Right cardiac atrium (tissue), 5 donors: ENCODE data around the gene BDKRB2. TPM values are rescaled to one million over a fixed set of nuclear protein-coding genes. Genes with fewer than 3 reads are reported as not detected.

Experiments
- ATAC-seq, 2 donors: fragments of 200-7000 bp; cut with Tn5 transposase; one replicate each; pipeline versions ENCODE4 v1.8.0 to v1.9.1; 2020; ENCODE audit warnings: moderate library complexity in 2 of 2, mild to moderate bottlenecking in 1 of 2
- DNase-seq, 3 donors: peaks; one replicate each; pipeline ENCODE4 v3.0.0-alpha.2; 2020
- H3K27ac ChIP-seq: one replicate; pipeline ENCODE4 v1.5.1; 2013; ENCODE audit warnings: mild to moderate bottlenecking, low read length, control low read depth, moderate library complexity
- H3K27me3 ChIP-seq: one replicate; pipeline ENCODE4 v1.6.1; 2013; ENCODE audit not compliant: control insufficient read depth, insufficient read depth
- H3K4me1 ChIP-seq: one replicate; pipeline ENCODE4 v1.6.1; 2013; ENCODE audit warnings: low read length; ENCODE audit not compliant: control insufficient read depth, insufficient read depth
- H3K4me3 ChIP-seq: one replicate; pipeline ENCODE4 v1.5.1; 2013; ENCODE audit warnings: low read length, control low read depth
- H3K9me3 ChIP-seq: one replicate; pipeline ENCODE4 v1.6.1; 2013; ENCODE audit warnings: low read length; ENCODE audit not compliant: control insufficient read depth
- WGBS: extraction: QIAGEN DNeasy Blood & Tissue Kit; methylation state at CpG from one replicate; pipeline ENCODE4 v1.1.7; 2013; 5-methylcytosine and 5-hydroxymethylcytosine counted together
- intact Hi-C, 4 donors: fragments of 100-400 bp; cut with DNase I; formaldehyde crosslinking; loops; one replicate each; pipeline versions ENCODE4 v1.11.0 to v1.14.0; 2022 to 2023
- polyA plus RNA-seq: library from polyadenylated mRNA; stranded (reverse); fragments of 200-250 nt; gene quantifications from one replicate; pipeline ENCODE4 v1.2.3, GENCODE V29; 2013
- total RNA-seq, 4 donors: library from RNA; stranded (reverse); fragmentation: NEBNext Ultra II Directional; extraction: Animal tissue kit (Norgen Biotek cat#: 25700); gene quantifications; one replicate each; pipeline ENCODE4 v1.2.1, GENCODE V29; 2021
- donor health status: healthy with polysubstance abuse.
- donor health status: DM: no; HTN: yes; CAD: no.
- donor health status: DM: no; HTN: no; CAD: no.
- donor health status: DM: no; HTN: yes; CAD: no; lungs with severe emphysema.
- donor health status: DM: yes; HTN: yes; CAD: no.

Gene BDKRB2
- total and polyA plus RNA-seq, 5 donors: 0.23 to 1.2 (median 0.57) TPM

DNA sequence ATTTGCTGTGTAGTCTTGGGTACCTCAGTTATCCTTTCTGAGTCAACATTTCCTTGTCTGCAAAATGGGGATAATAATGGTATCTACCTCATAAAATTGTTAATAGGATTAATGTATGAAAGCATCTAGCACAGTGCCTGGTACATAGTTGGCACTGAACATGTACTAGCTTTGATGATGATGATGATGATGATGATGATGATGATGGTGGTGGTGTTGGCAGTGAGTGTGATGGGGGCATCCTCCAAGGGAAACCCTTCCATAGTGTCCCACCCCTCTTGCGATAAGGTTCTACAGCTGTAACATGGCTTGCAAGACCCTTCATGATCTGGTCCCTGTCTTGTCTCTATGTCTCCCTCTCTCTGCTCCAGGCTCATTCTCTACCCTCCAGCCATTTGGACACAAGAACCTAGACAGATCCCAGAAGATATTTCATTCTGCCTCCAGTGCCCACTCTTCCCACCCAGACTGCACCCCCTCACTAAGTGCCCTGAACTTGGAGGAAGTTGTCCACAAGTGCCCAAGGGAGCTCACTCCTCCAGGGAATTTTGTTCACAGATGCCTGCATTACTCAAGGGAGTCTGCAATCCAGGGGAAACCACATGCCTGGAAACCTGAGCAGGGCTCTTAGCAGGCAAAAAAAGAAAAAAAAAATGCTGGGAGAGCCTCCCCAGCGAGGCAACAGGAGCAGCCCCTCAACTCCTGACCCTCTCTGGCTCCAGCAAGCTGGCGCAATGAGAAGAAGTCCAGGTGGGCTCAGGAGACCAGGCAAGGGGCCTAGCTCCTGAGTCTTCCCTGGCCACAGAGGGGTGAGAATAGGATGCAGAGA, 41.3 kb downstream of the BDKRB2 start:
- intact Hi-C loops: no loop called here
- Histone ChIP-seq H3K27me3 (no peaks in the 10 kb centered on the region), H3K9me3 (no peaks in the 10 kb centered on the region), H3K4me3 (no peak overlapping the region), H3K4me1 (no peaks in the 10 kb centered on the region), H3K27ac (no peak overlapping the region)
- 89% methylated on average over 3 of the region's 3 CpGs for whole genome bisulfite sequencing
- DNase-seq: no peak
- ATAC-seq: no peak

DNA sequence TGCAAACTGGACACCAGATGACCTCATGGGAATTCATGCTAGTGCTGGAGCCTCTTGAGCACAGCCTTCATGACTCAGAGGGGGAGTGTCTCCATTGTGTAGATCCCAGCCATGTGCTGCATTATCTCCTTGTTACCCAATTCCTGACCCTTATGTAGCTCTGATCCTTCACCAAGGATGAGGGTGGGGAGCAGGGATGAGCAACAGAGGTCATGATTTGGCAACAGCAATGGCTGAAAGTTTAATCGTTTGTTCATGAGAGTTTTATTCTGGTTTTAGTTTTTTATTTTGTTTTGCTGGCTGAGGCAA, 41.9 kb downstream of the BDKRB2 start:
- Histone ChIP-seq H3K27ac (no peak overlapping the region), H3K4me3 (no peak overlapping the region), H3K9me3 (no peaks in the 10 kb centered on the region), H3K4me1 (no peaks in the 10 kb centered on the region), H3K27me3 (no peaks in the 10 kb centered on the region)
- intact Hi-C loops: no loop called here
- ATAC-seq: peak; percentile 35 to 43
- 75% methylated on average over 1 of the region's 1 CpG for WGBS
- DNase-seq: no peak

DNA sequence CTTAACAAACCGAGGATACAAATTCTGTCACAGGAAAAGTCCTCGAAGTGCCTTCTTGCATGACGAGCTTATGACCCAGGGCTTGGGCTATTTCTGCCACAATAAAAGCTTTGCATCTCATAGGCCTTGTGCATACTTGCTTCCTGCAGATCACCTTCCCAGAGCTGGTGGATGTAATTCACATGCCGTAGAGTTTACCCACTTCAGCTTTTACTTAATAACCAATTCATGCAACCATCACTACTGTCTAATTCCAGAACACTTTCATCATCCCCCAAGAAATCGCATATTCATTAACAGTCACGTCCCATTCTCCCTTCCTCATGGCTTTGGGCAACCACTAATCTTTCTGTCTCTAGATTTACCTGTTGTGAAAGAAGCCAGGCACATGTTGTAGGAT, 42.4 kb downstream of the BDKRB2 start:
- Histone ChIP-seq H3K27ac (no peak overlapping the region), H3K27me3 (no peaks in the 10 kb centered on the region), H3K4me1 (no peaks in the 10 kb centered on the region), H3K9me3 (no peaks in the 10 kb centered on the region), H3K4me3 (no peak overlapping the region)
- ATAC-seq (no peak), DNase-seq (no peak)
- intact Hi-C loops: no loop called here
- 92% methylated on average over 6 of the region's 6 CpGs for WGBS

DNA sequence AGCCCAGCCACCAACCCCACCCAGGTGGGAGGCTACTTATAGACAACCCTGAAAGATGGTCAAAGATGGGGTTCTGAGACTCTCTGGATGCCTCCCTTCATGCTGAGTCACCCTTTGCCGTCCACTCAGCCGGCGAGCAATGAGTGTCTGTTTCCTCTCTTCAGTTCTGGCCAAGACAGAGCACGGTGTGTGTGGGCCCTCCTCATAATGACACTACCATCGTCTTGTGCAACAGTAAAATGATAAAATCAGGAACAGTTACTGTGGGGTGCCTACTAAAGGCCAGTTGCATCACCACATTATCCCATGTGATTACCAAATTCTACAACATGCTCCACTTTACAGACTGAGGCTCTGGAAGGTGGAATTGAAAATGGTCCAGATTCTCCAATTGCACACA, 44.4 kb downstream of the BDKRB2 start:
- no peaks in the 10 kb centered on the region for H3K9me3 ChIP-seq
- ATAC-seq (peak in 1 of 2 donors; percentile 14), DNase-seq (no peak)
- no peaks in the 10 kb centered on the region for H3K27me3 ChIP-seq
- H3K4me3 ChIP-seq: no peak overlapping the region
- no peak overlapping the region for H3K27ac ChIP-seq
- 43% methylated on average over 5 of the region's 5 CpGs for WGBS
- intact Hi-C loops: no loop called here
- H3K4me1 ChIP-seq: no peaks in the 10 kb centered on the region

DNA sequence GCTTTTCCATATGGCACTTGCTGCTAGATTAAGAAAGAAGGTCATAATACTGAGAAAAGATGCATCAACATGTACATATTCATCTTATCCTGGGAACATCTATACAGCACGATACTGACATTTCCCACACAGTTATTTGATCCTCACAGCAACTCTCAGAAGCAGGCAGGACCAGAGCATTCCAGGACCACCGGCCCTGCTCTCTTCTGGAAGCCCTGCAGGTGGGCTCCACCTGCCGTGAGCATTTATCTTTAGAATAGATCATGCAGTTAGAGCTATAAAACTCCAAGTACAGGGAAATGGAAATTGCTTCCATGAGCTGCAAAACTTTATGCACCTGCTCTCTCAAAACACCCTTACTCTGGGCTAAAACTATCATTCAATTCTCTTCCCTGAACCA, 45.8 kb downstream of the BDKRB2 start:
- H3K27ac ChIP-seq: no peak overlapping the region
- no peaks in the 10 kb centered on the region for H3K27me3 ChIP-seq
- DNase-seq (no peak), ATAC-seq (no peak)
- H3K4me3 ChIP-seq: no peak overlapping the region
- H3K4me1 ChIP-seq: no peaks in the 10 kb centered on the region
- 73% methylated on average over 3 of the region's 3 CpGs for WGBS
- H3K9me3 ChIP-seq: no peaks in the 10 kb centered on the region
- intact Hi-C loops: no loop called here

DNA sequence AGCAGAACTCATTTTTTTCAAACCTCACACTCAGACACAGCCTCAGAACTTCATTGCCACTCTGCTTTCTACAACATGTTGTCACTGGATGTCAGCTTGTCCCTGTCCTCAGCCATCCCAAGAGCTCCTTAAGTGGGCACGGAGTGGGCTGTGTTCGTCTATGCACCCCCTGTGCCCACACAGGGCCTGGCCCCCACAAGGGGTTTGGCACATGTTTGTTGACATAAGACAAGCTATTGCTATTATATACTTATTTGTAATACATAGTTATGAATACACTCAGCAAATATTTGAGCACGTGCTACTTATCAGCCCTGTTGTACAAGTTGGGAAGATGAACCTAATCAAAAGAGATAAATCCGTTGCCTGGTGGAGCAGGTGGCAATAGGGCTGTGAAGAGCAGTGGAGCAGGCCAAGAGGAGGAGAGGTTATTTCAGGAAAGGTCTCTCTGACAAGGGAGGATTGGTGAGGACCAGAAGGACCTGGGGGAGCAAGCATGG, 47.1 kb downstream of the BDKRB2 start:
- H3K9me3 ChIP-seq: no peaks in the 10 kb centered on the region
- no peaks in the 10 kb centered on the region for H3K27me3 ChIP-seq
- ATAC-seq (no peak), DNase-seq (no peak)
- H3K4me1 ChIP-seq: no peaks in the 10 kb centered on the region
- H3K27ac ChIP-seq: no peak overlapping the region
- intact Hi-C loops: no loop called here
- 62% methylated on average over 4 of the region's 4 CpGs for WGBS
- H3K4me3 ChIP-seq: no peak overlapping the region

DNA sequence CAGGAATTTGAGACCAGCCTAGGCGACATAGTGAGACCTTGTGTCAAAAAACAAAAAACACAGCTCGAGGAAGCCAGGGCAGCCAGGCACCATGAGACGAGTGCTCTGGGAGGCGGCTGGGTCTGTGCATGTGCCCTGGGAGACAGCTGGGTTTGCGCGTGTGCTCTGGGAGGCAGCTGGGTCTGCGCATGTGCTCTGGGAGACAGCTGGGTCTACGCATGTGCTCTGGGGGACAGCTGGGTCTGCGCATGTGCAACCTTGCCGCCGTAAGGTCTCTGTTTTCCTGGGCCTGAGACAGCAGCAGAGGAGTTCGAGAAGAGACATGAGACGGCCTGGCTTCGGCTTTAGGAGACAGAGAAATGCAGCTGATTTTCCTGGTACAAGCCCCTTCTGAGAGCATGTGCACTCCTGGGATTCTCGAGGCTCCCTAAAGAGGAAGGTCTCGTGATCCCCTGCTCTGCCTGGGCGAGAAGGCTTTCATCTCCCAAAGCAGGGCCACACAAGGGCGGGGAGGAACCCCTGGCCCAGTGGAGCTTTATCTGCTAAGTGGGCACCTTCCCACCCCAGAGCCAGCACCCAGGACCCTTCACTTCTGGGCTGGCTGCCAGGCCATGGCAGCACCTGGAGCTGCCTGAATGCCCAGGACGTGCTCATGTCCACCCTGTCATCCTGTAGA, 47.8 kb downstream of the BDKRB2 start:
- WGBS: 92% methylated on average over 19 of the region's 19 CpGs
- intact Hi-C loops: no loop called here
- H3K9me3 ChIP-seq: no peaks in the 10 kb centered on the region
- no peaks in the 10 kb centered on the region for H3K4me1 ChIP-seq
- no peak overlapping the region for H3K27ac ChIP-seq
- no peak for DNase-seq
- no peak for ATAC-seq
- H3K27me3 ChIP-seq: no peaks in the 10 kb centered on the region
- H3K4me3 ChIP-seq: no peak overlapping the region

DNA sequence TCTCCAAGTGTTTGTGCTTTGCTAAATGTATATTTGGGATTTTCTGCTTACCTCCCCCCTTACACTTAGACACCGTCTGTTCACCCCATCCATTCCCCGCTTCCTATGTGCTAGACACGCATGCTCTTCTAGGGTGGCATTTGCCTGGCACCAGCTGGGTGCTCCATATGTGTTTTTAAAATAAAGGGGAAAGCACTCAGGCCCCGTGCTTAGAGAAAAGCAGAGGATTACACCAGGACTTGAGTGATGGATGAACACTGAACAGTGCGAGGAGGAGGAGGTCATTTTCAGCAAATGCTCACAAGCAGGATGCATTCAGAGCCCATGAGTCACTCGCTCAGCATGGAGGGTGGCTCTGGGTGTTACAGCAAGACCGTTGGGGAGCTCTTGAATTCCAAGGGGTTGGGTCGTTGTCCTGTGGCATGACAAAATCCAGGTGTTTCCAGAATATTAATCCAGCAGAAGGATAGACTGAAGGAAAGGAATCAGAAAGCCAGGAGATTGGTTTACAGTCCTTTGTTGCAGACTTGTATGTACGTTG, 48.4 kb downstream of the BDKRB2 start:
- Histone ChIP-seq H3K27me3 (no peaks in the 10 kb centered on the region), H3K27ac (no peak overlapping the region), H3K4me1 (no peaks in the 10 kb centered on the region), H3K9me3 (no peaks in the 10 kb centered on the region), H3K4me3 (no peak overlapping the region)
- ATAC-seq: no peak
- intact Hi-C loops: no loop called here
- DNase-seq: no peak
- 64% methylated on average over 9 of the region's 9 CpGs for WGBS

DNA sequence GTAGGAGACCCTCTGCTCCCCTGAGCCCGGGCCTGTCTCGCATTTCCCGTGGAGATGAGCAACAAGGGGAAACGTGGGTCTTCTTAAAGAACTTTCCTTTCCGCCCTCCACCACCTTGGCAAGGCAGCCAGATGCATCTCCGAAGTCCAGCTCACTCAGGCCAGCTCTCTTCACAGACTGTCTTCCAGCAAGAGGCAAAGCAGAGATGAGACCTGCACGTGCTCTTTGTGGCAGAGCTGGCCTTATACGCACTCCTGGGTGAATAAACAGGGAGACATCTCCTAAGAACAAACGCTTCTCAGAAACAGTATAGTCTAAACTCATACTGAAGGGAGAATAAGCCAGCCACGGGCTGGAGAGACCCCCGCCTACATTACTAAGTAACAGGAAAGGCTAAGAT, 50.0 kb downstream of the BDKRB2 start:
- H3K4me1 ChIP-seq: no peaks in the 10 kb centered on the region
- H3K27ac ChIP-seq: no peak overlapping the region
- H3K27me3 ChIP-seq: no peaks in the 10 kb centered on the region
- intact Hi-C loops: no loop called here
- ATAC-seq (no peak), DNase-seq (no peak)
- H3K9me3 ChIP-seq: no peaks in the 10 kb centered on the region
- H3K4me3 ChIP-seq: no peak overlapping the region
- WGBS: 82% methylated on average over 11 of the region's 11 CpGs

DNA sequence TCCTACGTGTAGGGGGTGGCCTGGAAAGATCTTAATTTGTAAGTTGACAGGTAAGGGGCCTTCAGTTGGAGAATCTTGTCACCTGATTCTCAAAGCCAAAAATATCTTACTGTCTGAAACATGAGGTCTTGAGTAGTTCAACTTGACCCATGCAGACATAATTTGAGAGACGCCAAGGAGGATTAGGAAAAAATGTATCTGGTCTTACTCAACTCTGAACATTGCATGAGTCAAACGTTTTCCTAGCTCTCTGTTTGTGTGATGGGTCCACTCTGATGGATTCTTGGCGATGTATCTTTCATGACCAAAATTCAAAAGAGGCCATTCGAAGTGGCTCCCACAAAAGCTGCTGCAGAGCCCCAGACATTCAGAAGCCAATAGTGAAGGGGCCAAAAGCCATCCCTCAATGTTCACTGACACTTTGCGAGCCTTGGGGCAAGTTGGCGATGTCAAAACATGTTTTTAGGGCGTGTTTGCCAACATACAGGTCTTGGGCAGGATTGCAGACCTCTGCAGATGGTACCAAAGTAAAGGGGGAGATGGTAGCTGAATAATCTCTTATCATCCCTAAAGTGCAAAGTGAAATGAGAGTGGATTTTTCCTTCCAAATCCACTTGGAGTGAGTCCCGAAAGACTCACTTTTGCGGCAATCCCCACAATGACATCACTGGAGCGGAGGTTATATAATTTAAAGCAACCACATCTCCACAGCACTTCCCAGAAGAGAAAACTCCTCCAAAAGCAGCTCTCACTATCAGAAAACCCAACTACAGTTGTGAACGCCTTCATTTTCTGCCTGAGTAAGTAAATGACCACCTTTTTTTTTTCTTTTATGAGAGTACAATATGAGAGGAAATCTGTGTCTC, 51.1 kb downstream of the BDKRB2 start, which contains the start of gene BDKRB1:
TSS of gene BDKRB1 (plus strand) at position 710 of the 866 bp plus-strand sequence. CDS start 7,473 bp downstream, outside the sequence.
- H3K27ac ChIP-seq: no peak within 1 kb of the TSS

More for the DNA sequence above, 51.1 kb downstream of the BDKRB2 start, which contains the start of gene BDKRB1:
- WGBS: 58% methylated on average over 12 of the region's 12 CpGs
- no peaks in the 10 kb centered on the region for H3K4me1 ChIP-seq
- H3K9me3 ChIP-seq: no peaks in the 10 kb centered on the region
- H3K4me3 ChIP-seq: no peak within 1 kb of the TSS
- ATAC-seq (no peak), DNase-seq (no peak)
- H3K27me3 ChIP-seq: no peaks in the 10 kb centered on the region
- intact Hi-C loops: no loop called here
